Lung (tissue), 12 donors: ENCODE data around the gene RASL11B. TPM values are rescaled to one million over a fixed set of nuclear protein-coding genes. Genes with fewer than 3 reads are reported as not detected.

Experiments
- ATAC-seq: fragments of 200-7000 bp; cut with Tn5 transposase; one replicate; pipeline ENCODE4 v1.9.1; 2020; ENCODE audit warnings: moderate number of reproducible peaks; ENCODE audit not compliant: insufficient read depth, low FRiP score
- DNase-seq, 3 donors: peaks; one replicate each; pipeline ENCODE4 v3.0.0-alpha.2; 2013 to 2017
- H3K27ac ChIP-seq, 2 donors: one replicate each; pipeline ENCODE4 v1.5.1; 2013; ENCODE audit warnings: mild to moderate bottlenecking in 2 of 2, moderate library complexity in 2 of 2, control low read depth in 1 of 2, inconsistent platforms in 1 of 2, low read depth in 1 of 2, low read length in 1 of 2
- H3K27me3 ChIP-seq, 3 donors: one replicate each; pipeline ENCODE4 v1.5.1; 2013; ENCODE audit warnings: low read length in 2 of 3; ENCODE audit not compliant: control insufficient read depth in 3 of 3, insufficient read depth in 3 of 3
- H3K36me3 ChIP-seq, 4 donors: one replicate each; pipeline ENCODE4 v1.5.1; 2013; ENCODE audit warnings: low read length in 4 of 4, mild to moderate bottlenecking in 1 of 4, moderate library complexity in 1 of 4; ENCODE audit not compliant: control insufficient read depth in 4 of 4, insufficient read depth in 4 of 4
- H3K4me1 ChIP-seq, 5 donors: one replicate each; pipeline ENCODE4 v1.5.1; 2013; ENCODE audit warnings: low read length in 5 of 5, mild to moderate bottlenecking in 2 of 5, moderate library complexity in 1 of 5; ENCODE audit not compliant: control insufficient read depth in 5 of 5, insufficient read depth in 5 of 5
- H3K4me3 ChIP-seq: one replicate; pipeline ENCODE4 v1.5.1; 2013; ENCODE audit warnings: mild to moderate bottlenecking, control low read depth, moderate library complexity
- H3K9ac ChIP-seq, 2 donors: one replicate each; pipeline ENCODE4 v1.5.1; 2013; ENCODE audit warnings: low read length in 2 of 2, control low read depth in 1 of 2; ENCODE audit not compliant: insufficient read depth in 1 of 2
- H3K9me3 ChIP-seq, 4 donors: one replicate each; pipeline ENCODE4 v1.5.1; 2013; ENCODE audit warnings: low read length in 3 of 4, mild to moderate bottlenecking in 1 of 4, moderate library complexity in 1 of 4; ENCODE audit not compliant: control insufficient read depth in 4 of 4, insufficient read depth in 3 of 4
- CTCF ChIP-seq: IDR thresholded peaks from 2 replicates; pipeline ENCODE4 v1.5.1; 2012; ENCODE audit warnings: mild to moderate bottlenecking; ENCODE audit errors: control extremely low read depth, extremely low read depth
- WGBS, 2 donors: extraction: QIAGEN DNeasy Blood & Tissue Kit; methylation state at CpG; one replicate each; pipeline ENCODE4 v1.1.7; 2013; 5-methylcytosine and 5-hydroxymethylcytosine counted together
- polyA plus RNA-seq, 2 donors: library from polyadenylated mRNA; stranded (reverse); fragments of 200-250 nt; gene quantifications; one replicate each; pipeline ENCODE4 v1.2.1, GENCODE V29; 2013
- total RNA-seq, 2 donors: library from RNA; depleted of rRNA in 1 of 2; stranded (reverse); fragments of >200 nt in 1 of 2; gene quantifications; one replicate each; pipeline ENCODE4 v1.2.1, GENCODE V29; 2014 to 2021
- donor health status: control.
- donor health status: control.
- donor health status: Bipolar disorder and iron deficiency.
- donor health status: healthy.
- donor health status: DM: yes; HTN: yes; CAD: no.

The RASL11B gene
- total and polyA plus RNA-seq, 4 donors = 1.0 to 5.7 (median 1.7) TPM

GRCh38 chr4:52903273-52903672 lies 41.2 kb downstream of the RASL11B start:
- H3K4me1 ChIP-seq = peaks cover 0 to 18% (median 0%) of the 10 kb centered on the region in 5 donors
- no peak overlapping the region for H3K9ac ChIP-seq
- H3K36me3 ChIP-seq = peaks cover 0 to 6% (median 1%) of the 10 kb centered on the region in 4 donors
- peaks cover 0 to 5% (median 2%) of the 10 kb centered on the region in 4 donors for H3K9me3 ChIP-seq
- 90 to 98% methylated on average over 4 of the region's 4 CpGs for WGBS, 2 donors
- no peak overlapping the region for H3K27ac ChIP-seq
- no peaks in the 10 kb centered on the region for H3K27me3 ChIP-seq
- TF ChIP-seq CTCF = no peak
- no peak for ATAC-seq
- no peak for DNase-seq
- H3K4me3 ChIP-seq = no peak overlapping the region

- no peak for TF ChIP-seq CTCF
- no peak for ATAC-seq
- DNase-seq = peak in 1 of 3 donors; percentile 28
- Histone ChIP-seq H3K36me3 (peaks cover 0 to 6% (median 1%) of the 10 kb centered on the region in 4 donors), H3K27me3 (no peaks in the 10 kb centered on the region), H3K4me1 (peaks cover 0 to 18% (median 0%) of the 10 kb centered on the region in 5 donors), H3K27ac (no peak overlapping the region), H3K9ac (no peak overlapping the region), H3K9me3 (peaks cover 0 to 5% (median 2%) of the 10 kb centered on the region in 4 donors), H3K4me3 (no peak overlapping the region)
- 92 to 93% methylated on average over 4 of the region's 4 CpGs for WGBS, 2 donors
Measured at GRCh38 chr4:52904421-52904820, 42.3 kb downstream of the RASL11B start.

GRCh38 chr4:52907510-52907909 lies 45.4 kb downstream of the RASL11B start:
- Histone ChIP-seq H3K9me3 (no peaks in the 10 kb centered on the region), H3K9ac (no peak overlapping the region), H3K27ac (no peak overlapping the region), H3K4me3 (no peak overlapping the region), H3K27me3 (no peaks in the 10 kb centered on the region), H3K4me1 (peaks cover 0 to 12% (median 0%) of the 10 kb centered on the region in 5 donors), H3K36me3 (peaks cover 0 to 3% (median 0%) of the 10 kb centered on the region in 4 donors)
- ATAC-seq = no peak
- DNase-seq = no peak
- no peak for TF ChIP-seq CTCF
- 92 to 94% methylated on average over 2 of the region's 2 CpGs for WGBS, 2 donors

GRCh38 chr4:52910115-52910514 lies 48.0 kb downstream of the RASL11B start:
- H3K36me3 ChIP-seq = no peaks in the 10 kb centered on the region
- no peaks in the 10 kb centered on the region for H3K9me3 ChIP-seq

More at GRCh38 chr4:52910115-52910514, 48.0 kb downstream of the RASL11B start:
- H3K4me3 ChIP-seq = no peak overlapping the region
- ATAC-seq (no peak), DNase-seq (no peak)
- peaks cover 2 to 17% (median 7%) of the 10 kb centered on the region in 5 donors for H3K4me1 ChIP-seq
- no peaks in the 10 kb centered on the region for H3K27me3 ChIP-seq
- TF ChIP-seq CTCF = no peak
- H3K27ac ChIP-seq = no peak overlapping the region
- H3K9ac ChIP-seq = no peak overlapping the region
